ENCODE data around the gene GUCY2F.
A peak's percentile ranks its signal among the peaks of the same experiment; 100 is the strongest.

The GUCY2F gene

GRCh38 chrX:109481986-109482385, at the start of gene GUCY2F:
TSS of gene GUCY2F (minus strand) at chrX:109482086. CDS start at chrX:109475936, 6,150 bp downstream.
- DNase-seq, result no peak

- no peak for DNase-seq
Measured at GRCh38 chrX:109519001-109519400, 37.1 kb upstream of the GUCY2F start.

- no peak for DNase-seq
Measured at GRCh38 chrX:109511113-109511512, 29.2 kb upstream of the GUCY2F start.

- no peak for DNase-seq
Measured at GRCh38 chrX:109508915-109509314, 27.0 kb upstream of the GUCY2F start.

GRCh38 chrX:109501176-109501575, 19.3 kb upstream of the GUCY2F start:
- no peak for DNase-seq

- no peak for DNase-seq
Measured at GRCh38 chrX:109498434-109498833, 16.5 kb upstream of the GUCY2F start.

- no peak for DNase-seq
Measured at GRCh38 chrX:109489174-109489573, 7.3 kb upstream of the GUCY2F start.

GRCh38 chrX:109487640-109488039, 5.8 kb upstream of the GUCY2F start:
- DNase-seq, result no peak

- DNase-seq, result peak; percentile 29 to 73
Measured at GRCh38 chrX:109485470-109486340, 3.8 kb upstream of the GUCY2F start.

GRCh38 chrX:109484886-109485285, 3.0 kb upstream of the GUCY2F start:
- DNase-seq, result no peak

- peak; percentile 9 to 46 for DNase-seq
Measured at GRCh38 chrX:109475174-109475891, 6.6 kb downstream of the GUCY2F start.

- no peak for DNase-seq
Measured at GRCh38 chrX:109472939-109473735, 8.7 kb downstream of the GUCY2F start.

- DNase-seq, result no peak
Measured at GRCh38 chrX:109464231-109464630, 17.7 kb downstream of the GUCY2F start.

- DNase-seq, result no peak
Measured at GRCh38 chrX:109463784-109464183, 18.1 kb downstream of the GUCY2F start.

GRCh38 chrX:109448282-109448938, 33.5 kb downstream of the GUCY2F start:
- peak in 1 of 2 donors; percentile 6 for DNase-seq

- DNase-seq, result no peak
Measured at GRCh38 chrX:109441266-109441665, 40.6 kb downstream of the GUCY2F start.

- no peak for DNase-seq
Measured at GRCh38 chrX:109440475-109440874, 41.4 kb downstream of the GUCY2F start.

- no peak for DNase-seq
Measured at GRCh38 chrX:109409181-109409580, 72.7 kb downstream of the GUCY2F start.

- no peak for DNase-seq
Measured at GRCh38 chrX:109403922-109404321, 78.0 kb downstream of the GUCY2F start.

GRCh38 chrX:109399831-109400230, 82.1 kb downstream of the GUCY2F start:
- DNase-seq, result no peak

- peak in 1 of 2 donors; percentile 0 for DNase-seq
Measured at GRCh38 chrX:109398833-109399232, 83.1 kb downstream of the GUCY2F start.

- DNase-seq, result no peak
Measured at GRCh38 chrX:109398061-109398460, 83.8 kb downstream of the GUCY2F start.

- DNase-seq, result no peak
Measured at GRCh38 chrX:109393859-109394258, 88.0 kb downstream of the GUCY2F start.

All from hippocampal formation (tissue), 2 donors.